AG09309 (cell line): Measurements from ENCODE around the gene KIAA1671.
"Not testable (repeated sequence)": the region's sequence is repeated elsewhere in the genome, so short reads cannot be mapped to it uniquely, and the experiment has no call there.

Experiments
- DNase-seq: peaks from one replicate; pipeline ENCODE4 v3.0.0-alpha.2; 2010; ENCODE audit warnings: low read depth
- H3K4me3 ChIP-seq: 2 replicates; pipeline ENCODE4 v1.5.1; 2011; ENCODE audit warnings: mild to moderate bottlenecking, low read depth, low read length, moderate library complexity; ENCODE audit not compliant: control insufficient read depth
- TF ChIP-seq, protein P1 (sequence below): IDR thresholded peaks from 2 replicates; pipeline ENCODE4 v1.5.1; 2011; ENCODE audit warnings: mild to moderate bottlenecking, low read depth, low read length, inconsistent platforms; ENCODE audit not compliant: insufficient read depth, control insufficient read depth; ENCODE audit errors: missing control alignments

KIAA1671 gene

DNA sequence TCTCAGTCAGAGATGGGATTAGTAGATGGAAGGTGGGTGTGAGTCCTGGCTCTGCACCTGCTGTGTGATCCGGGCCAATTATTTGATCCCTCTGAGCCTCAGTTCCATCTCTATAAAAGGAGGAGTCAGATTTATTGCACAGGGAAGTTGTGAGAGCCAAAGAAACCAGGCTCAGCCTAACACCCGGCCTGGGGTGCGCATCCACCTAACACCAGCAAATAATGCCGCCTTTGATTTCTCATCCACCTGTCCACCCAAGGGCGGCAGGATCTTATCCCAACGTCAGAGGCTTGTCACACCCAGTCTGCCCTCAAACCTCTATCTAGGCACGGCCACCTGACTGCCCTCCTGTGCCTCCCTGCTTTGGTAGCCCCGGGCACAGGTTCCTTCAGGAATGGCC lies 269.3 kb downstream of the KIAA1671 start:
- no peak overlapping the region for H3K4me3 ChIP-seq
- DNase-seq: no peak
- TF ChIP-seq, protein P1, sequence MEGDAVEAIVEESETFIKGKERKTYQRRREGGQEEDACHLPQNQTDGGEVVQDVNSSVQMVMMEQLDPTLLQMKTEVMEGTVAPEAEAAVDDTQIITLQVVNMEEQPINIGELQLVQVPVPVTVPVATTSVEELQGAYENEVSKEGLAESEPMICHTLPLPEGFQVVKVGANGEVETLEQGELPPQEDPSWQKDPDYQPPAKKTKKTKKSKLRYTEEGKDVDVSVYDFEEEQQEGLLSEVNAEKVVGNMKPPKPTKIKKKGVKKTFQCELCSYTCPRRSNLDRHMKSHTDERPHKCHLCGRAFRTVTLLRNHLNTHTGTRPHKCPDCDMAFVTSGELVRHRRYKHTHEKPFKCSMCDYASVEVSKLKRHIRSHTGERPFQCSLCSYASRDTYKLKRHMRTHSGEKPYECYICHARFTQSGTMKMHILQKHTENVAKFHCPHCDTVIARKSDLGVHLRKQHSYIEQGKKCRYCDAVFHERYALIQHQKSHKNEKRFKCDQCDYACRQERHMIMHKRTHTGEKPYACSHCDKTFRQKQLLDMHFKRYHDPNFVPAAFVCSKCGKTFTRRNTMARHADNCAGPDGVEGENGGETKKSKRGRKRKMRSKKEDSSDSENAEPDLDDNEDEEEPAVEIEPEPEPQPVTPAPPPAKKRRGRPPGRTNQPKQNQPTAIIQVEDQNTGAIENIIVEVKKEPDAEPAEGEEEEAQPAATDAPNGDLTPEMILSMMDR: no peak

GRCh38 chr22:25223269-25223850 lies 270.8 kb downstream of the KIAA1671 start:
- DNase-seq: no peak
- no peak overlapping the region for H3K4me3 ChIP-seq
- TF ChIP-seq, protein P1: no peak

DNA sequence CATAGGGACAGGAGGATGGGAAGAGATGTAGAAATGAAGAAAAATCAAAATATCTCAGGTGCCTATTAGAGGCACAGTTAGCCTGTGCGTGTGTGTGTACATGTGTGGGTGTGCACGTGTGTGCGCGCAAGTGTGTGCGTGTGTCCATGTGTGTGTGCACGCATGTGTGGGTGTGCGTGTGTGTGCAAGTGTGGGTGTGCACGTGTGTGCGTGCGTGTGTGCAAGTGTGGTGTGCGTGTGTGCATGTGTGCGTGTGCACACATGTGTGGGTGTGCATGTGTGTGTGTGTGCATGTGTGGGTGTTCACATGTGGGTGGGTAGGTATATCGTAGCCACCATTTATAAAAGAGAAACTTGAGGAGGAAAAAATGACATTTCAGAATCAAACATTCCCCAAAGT lies 276.3 kb downstream of the KIAA1671 start:
- DNase-seq: no peak
- no peak overlapping the region for H3K4me3 ChIP-seq
- TF ChIP-seq, protein P1: no peak

- DNase-seq, H3K4me3 ChIP-seq: not testable (repeated sequence)
Measured at GRCh38 chr22:25230760-25231159, 278.2 kb downstream of the KIAA1671 start.

DNA sequence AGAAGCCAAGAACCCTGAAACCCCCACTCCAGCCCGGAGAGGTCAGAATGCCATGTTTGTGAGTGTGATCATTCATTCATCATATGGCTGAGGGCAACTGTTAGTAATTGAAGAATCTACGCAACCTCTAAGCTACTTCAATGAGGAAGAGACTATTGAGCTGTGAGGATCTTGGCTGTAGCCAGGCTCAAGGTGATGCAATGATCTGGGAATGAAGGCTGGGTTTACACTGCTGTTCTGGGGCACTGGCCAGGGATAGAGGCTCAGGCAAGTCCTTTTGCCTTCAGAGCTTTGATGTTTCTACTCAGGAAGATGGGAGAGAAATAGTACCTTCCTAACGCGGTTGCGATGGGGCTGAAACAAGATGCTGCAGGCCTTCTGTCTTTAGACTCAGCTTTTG lies 279.8 kb downstream of the KIAA1671 start:
- no peak for DNase-seq
- TF ChIP-seq, protein P1: no peak
- H3K4me3 ChIP-seq: no peak overlapping the region

- H3K4me3 ChIP-seq, DNase-seq: not testable (repeated sequence)
Measured at GRCh38 chr22:25233706-25234105, 281.2 kb downstream of the KIAA1671 start.

DNA sequence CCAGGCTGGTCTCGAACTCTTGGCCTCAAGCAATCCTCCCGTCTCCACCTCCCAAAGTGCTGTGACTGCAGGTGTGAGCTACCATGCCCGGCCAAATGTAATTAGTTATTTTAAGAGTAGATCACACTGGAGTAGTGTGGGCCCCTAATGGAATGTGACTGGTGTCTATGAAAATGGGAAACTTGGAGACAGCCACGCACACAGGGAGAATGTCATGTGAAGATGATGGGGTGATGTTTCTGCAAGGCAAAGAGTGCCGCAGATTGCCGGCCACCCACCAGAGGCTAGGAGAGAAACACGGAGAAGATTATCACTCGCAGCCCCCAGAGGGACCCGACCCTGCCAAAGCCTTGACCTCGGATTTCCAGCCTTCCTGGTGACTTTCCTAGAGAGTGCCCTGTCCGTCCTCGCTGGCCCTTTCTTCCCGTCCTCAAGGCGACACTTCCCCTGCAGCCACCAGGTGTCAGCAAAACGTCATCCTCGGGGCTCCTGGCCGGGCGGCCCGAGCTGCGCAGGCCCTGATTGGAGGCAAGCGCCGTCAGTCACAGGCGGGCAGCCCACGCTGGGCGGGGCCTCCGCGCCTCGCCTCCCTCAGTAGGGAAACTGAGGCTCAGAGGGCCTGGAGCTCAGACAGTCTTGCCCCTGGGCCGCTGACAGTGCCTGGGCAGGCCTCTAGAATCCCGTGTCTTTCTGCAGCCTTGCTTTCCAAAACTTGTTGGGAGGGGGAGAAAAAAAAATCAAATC lies 283.2 kb downstream of the KIAA1671 start:
- TF ChIP-seq, protein P1: peak; percentile 40
- DNase-seq: no peak
- H3K4me3 ChIP-seq: no peak overlapping the region

GRCh38 chr22:25236417-25236816 lies 283.9 kb downstream of the KIAA1671 start:
- DNase-seq: no peak
- no peak overlapping the region for H3K4me3 ChIP-seq
- TF ChIP-seq, protein P1: no peak
